LNCAP (cell line): ENCODE results near the gene NCK2.

Source experiments
- CTCF ChIP-seq: fragments of 450-650 bp; IDR thresholded peaks from 2 replicates; pipeline ENCODE4 v1.5.1; 2017; ENCODE audit warnings: mild to moderate bottlenecking

Gene NCK2

DNA sequence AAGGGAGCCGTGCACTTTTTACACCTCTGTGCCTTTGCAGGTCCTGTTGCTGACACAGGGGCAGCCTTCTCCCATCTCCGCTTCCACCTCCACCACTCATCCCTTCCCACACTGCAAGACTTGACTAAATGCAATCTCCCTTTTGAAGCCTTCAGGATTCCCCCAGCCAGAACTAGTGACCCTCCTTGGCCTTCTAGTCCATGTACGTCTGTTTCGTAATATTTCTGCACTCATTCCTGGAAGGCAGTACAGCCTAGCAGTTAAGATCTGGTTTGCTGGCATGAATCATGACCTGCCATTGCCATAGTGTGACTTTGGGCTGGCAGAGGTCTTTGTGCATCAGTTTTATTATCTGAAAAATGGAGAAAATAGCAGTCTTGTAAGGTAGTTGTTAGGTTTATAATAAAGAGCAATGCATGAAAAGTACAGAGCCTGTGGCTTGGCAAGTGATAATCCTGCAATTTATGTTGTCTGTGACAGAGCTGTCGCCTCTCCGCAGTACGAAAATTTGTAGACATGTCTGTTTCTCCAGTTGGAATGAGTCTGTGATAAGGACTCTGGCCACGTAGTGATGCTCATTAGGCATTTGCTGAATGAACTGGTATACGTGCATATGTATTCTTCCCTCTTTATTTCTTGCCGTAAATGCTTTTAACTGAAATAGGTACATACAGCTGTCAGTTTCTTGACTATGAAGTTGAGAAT, 36.7 kb downstream of the NCK2 start:
- TF ChIP-seq CTCF: no peak

- no peak for TF ChIP-seq CTCF
Measured at GRCh38 chr2:105782123-105782522, 37.4 kb downstream of the NCK2 start.

DNA sequence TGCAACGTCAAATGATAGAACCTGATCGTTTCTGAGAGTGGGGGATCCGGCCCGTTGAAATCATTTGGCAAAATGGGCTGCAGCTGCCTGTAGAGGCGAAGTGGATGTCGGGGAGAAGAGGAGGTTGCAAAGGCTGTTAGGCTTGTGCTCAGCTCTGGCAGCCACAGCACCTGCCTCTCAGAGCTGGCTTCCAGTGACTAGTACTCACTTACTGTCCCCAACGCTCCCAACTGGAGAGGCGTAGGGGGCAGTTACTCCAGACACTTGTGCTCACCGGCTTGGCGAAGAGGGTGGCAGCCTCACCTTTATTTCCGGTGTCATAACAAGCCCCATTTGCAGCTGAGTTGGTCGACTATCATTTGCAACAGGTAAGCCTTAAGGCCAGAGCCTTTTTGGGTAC, 37.9 kb downstream of the NCK2 start:
- no peak for TF ChIP-seq CTCF

GRCh38 chr2:105783151-105783738, 38.5 kb downstream of the NCK2 start:
- TF ChIP-seq CTCF: no peak

DNA sequence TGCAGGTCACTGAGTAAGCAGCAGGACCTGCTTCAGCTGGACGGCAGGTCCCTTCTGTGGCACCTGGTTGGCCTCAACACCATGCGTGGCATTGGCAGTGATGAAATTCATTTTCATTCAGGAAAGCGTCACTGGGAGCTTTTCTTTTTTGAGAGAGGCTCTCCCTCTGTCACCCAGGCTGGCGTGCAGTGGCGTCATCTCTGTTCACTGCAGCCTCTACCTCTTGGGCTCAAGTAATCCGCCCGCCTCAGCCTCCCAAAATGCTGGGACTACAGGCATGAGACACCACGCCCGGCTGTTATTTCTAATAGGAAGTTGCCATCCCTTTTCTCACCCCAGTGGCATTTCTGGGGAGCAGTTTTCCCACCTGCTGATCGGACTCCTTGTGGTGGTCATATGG, 39.3 kb downstream of the NCK2 start:
- TF ChIP-seq CTCF: no peak

GRCh38 chr2:105784589-105784988, 39.9 kb downstream of the NCK2 start:
- TF ChIP-seq CTCF: no peak

GRCh38 chr2:105785095-105785847, 40.6 kb downstream of the NCK2 start:
- no peak for TF ChIP-seq CTCF
